ENCODE results near the gene ADCY5. TPM values are rescaled to one million over a fixed set of nuclear protein-coding genes. Genes with fewer than 3 reads are reported as not detected.

Gene ADCY5
- total RNA-seq, 1 donor, result under 0.01 TPM

DNA sequence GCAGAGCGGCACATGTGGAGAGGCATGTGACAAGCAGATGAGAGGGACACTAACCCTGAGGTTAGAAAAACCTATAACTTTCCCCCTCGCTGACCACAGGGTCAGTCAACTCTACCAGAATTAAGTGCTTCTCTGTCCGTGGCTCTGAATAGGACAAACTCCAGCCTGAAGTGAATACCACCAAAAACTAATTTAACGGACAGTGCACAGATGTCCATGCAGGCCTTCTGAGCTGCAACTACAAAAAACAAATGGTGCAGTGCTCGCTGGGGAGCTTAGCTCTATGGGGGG, 59.3 kb downstream of the ADCY5 start:
- TF ChIP-seq, protein P1, sequence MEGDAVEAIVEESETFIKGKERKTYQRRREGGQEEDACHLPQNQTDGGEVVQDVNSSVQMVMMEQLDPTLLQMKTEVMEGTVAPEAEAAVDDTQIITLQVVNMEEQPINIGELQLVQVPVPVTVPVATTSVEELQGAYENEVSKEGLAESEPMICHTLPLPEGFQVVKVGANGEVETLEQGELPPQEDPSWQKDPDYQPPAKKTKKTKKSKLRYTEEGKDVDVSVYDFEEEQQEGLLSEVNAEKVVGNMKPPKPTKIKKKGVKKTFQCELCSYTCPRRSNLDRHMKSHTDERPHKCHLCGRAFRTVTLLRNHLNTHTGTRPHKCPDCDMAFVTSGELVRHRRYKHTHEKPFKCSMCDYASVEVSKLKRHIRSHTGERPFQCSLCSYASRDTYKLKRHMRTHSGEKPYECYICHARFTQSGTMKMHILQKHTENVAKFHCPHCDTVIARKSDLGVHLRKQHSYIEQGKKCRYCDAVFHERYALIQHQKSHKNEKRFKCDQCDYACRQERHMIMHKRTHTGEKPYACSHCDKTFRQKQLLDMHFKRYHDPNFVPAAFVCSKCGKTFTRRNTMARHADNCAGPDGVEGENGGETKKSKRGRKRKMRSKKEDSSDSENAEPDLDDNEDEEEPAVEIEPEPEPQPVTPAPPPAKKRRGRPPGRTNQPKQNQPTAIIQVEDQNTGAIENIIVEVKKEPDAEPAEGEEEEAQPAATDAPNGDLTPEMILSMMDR (IDR thresholded peaks at IDR 0.05; ENCODE audit: insufficient read depth, low read length), result no peak
- DNase-seq (ENCODE audit: low read depth), result no peak
- no peak overlapping the region for H3K4me3 ChIP-seq (ENCODE audit: low read depth, low read length)

DNA sequence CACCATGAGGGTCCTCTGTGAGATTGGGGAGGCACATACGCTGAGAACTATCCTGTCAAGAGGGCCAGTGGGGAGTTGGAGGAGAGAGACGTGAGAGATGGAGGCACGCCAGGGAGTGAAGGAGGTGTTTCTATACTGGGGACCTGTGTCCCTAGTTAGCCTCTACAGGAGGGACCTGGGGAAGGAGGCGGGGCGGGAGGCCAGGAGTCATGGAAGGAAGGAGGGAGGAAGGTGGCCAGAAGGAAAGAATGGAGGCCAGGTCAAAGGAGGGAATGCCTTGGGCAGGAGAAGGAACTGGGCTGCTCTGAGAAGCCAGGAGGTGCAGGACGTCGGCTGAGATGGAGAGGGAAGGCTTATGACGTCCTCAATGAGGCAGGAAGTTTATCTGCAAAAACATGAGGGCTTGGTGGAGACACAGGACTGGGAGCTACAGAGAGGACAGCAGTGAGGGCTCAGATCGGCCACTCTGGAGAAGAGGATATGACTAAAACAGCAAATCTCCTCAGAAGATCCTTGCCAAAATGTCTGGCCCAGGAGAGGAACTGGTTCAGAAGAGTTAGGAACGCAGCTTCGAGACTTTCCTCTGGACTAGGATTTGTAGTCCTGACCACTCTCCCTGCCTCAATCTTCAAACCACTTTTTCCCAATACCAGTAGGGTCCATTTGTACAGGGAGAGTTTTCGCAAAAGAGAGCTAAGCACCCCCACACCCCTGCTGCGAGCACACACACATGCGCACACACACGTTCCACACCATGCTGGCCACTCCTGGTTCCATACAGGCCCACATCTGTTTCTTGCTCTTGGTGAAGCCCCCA, 59.9 kb downstream of the ADCY5 start:
- H3K4me3 ChIP-seq (ENCODE audit: low read depth, low read length), result no peak overlapping the region
- TF ChIP-seq, protein P1 (IDR thresholded peaks at IDR 0.05; ENCODE audit: insufficient read depth, low read length), result no peak
- no peak for DNase-seq (ENCODE audit: low read depth)

DNA sequence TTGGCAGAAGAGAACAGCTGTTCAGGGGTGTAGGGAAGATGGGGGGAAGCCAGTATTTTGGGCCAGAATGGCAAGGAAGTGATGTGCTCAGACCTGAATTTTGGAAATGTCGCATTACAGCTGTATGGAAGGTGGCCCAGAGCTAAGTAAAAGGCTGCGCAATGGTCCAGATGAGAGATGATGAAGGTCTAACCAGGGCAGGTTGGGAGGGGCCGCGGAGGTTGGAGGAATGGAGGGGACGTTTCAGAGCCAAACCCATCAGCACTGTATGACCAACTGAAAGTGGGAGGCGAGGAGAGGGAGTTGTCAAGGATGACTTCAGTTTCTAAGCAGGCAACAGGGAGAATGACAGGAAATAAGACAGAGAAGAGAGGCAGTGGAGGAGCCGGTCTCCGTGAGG, 60.8 kb downstream of the ADCY5 start:
- no peak overlapping the region for H3K4me3 ChIP-seq (ENCODE audit: low read depth, low read length)
- TF ChIP-seq, protein P1 (IDR thresholded peaks at IDR 0.05; ENCODE audit: insufficient read depth, low read length), result no peak
- no peak for DNase-seq (ENCODE audit: low read depth)

DNA sequence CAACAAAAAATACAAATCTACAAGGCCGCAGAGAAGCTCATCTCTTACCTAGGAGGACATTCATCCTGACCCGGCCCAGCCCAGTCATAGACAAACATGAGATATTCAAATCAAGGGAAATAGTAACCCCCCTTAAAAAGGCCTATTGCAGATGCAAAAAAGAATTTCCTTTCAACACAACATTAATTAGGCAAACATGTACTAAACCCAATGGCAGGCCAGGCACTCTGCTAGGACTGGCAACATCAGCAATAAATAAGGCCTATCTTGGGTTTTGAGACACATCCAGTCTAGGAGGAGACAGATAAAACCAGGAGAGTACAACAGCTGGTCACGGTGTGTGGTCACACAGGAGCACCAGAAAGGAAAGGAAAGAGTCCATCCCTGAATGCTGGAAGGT, 61.4 kb downstream of the ADCY5 start:
- DNase-seq (ENCODE audit: low read depth), result no peak
- H3K4me3 ChIP-seq (ENCODE audit: low read depth, low read length), result no peak overlapping the region
- TF ChIP-seq, protein P1 (IDR thresholded peaks at IDR 0.05; ENCODE audit: insufficient read depth, low read length), result no peak

DNA sequence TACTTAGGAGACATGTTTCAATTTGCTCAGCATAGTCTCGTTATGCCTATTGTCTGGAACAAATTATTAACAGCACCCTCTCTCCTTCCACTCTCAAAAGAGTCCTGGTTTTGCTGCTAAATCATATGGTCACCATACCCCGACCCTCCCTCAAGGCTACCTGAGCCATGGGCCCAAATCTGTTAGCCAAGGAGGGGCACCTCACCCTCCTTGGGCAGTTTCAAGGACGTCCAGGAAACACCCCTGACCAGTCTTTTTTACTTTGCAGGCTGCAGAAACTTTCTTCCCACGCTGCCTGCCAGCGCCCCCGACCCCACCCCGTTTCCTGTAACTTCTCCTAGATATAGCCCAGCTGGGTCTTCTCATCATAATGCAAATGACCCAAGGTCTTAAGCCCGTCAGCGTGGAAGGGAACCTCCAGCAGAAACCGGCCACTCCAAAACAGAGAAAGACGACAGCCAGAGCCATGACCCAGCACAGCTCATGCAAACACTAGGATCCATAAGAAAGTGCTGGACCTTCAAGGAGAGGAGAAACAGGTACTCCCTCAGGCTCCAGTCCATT, 62.3 kb downstream of the ADCY5 start:
- no peak for DNase-seq (ENCODE audit: low read depth)
- H3K4me3 ChIP-seq (ENCODE audit: low read depth, low read length), result no peak overlapping the region
- TF ChIP-seq, protein P1 (IDR thresholded peaks at IDR 0.05; ENCODE audit: insufficient read depth, low read length), result no peak

DNA sequence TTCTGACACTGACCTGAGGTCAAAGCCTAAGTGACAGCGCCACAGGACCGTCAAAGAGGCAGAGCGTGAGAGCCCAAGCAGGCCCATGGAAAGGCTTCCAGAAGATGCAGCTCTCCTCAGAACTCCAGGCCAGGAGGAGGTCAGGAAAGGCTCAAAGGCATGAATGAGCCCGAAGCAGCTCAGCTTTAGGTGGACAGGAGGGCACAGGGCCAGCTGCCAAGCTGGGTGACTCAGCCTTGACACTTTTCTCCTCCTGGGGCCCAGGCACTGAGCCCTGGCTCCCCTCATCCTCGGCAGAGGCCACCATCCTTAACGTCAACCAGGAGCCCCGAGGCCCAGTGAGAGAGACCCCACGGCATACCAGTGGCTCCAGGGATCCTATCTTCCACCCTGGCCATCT, 62.9 kb downstream of the ADCY5 start:
- DNase-seq (ENCODE audit: low read depth), result no peak
- TF ChIP-seq, protein P1 (IDR thresholded peaks at IDR 0.05; ENCODE audit: insufficient read depth, low read length), result no peak
- no peak overlapping the region for H3K4me3 ChIP-seq (ENCODE audit: low read depth, low read length)

All from fibroblast of the aortic adventitia (primary cell).